Activated CD8-positive, alpha-beta T cell treated with anti-CD3 and anti-CD28 coated beads for 36 hours (primary cell): Measurements from ENCODE around the gene TMX1. TPM values are rescaled to one million over a fixed set of nuclear protein-coding genes. Genes with fewer than 3 reads are reported as not detected.

Experiments used
- ATAC-seq: fragments of 200-7000 bp; cut with Tn5 transposase; one replicate; pipeline ENCODE4 v1.10.0; 2021; ENCODE audit warnings: mild to moderate bottlenecking, moderate library complexity
- CTCF ChIA-PET: fragments of 350-600 bp; sonication (Branson Sonifier 250); formaldehyde crosslinking; loops from one replicate; lab custom pipeline; 2021; ENCODE audit warnings: antibody characterized with exemption; lab: Charles Lee
- POLR2A ChIA-PET: fragments of 350-600 bp; sonication (Branson Sonifier 250); formaldehyde crosslinking; loops from one replicate; lab custom pipeline; 2021; ENCODE audit warnings: antibody characterized with exemption; lab: Charles Lee
- DNase-seq: peaks from one replicate; pipeline ENCODE4 v3.0.0-alpha.2; 2020
- H3K27ac Mint-ChIP-seq: one replicate; pipeline ENCODE4 v1.8.0; 2021; ENCODE audit warnings: mild to moderate bottlenecking, mixed read lengths
- H3K27me3 Mint-ChIP-seq: one replicate; pipeline ENCODE4 v1.8.0; 2021; ENCODE audit warnings: mixed read lengths
- H3K36me3 Mint-ChIP-seq: one replicate; pipeline ENCODE4 v1.8.0; 2021; ENCODE audit warnings: low read depth, mixed read lengths
- H3K4me1 Mint-ChIP-seq: one replicate; pipeline ENCODE4 v1.8.0; 2021; ENCODE audit warnings: low read depth, mixed read lengths
- H3K4me3 Mint-ChIP-seq: one replicate; pipeline ENCODE4 v1.8.0; 2021; ENCODE audit warnings: mild to moderate bottlenecking, moderate library complexity, mixed read lengths
- H3K9me3 Mint-ChIP-seq: one replicate; pipeline ENCODE4 v1.8.0; 2021; ENCODE audit warnings: mixed read lengths
- intact Hi-C: fragments of 100-400 bp; cut with micrococcal nuclease; formaldehyde crosslinking; loops from one replicate; pipeline ENCODE4 v1.10.0; 2022
- total RNA-seq, 2 experiments: library from RNA; stranded (reverse); gene quantifications; one replicate each; pipeline ENCODE4 v1.2.3, GENCODE V29; 2021
- TF ChIP-seq, protein P1 (sequence below): fragments of 200-600 bp; IDR thresholded peaks from one replicate; pipeline ENCODE4 v1.8.0; 2022; ENCODE audit warnings: antibody characterized with exemption, mild to moderate bottlenecking

TMX1 gene
- total RNA-seq, 2 experiments from 2014 or later: 53.6 to 61.1 TPM

DNA sequence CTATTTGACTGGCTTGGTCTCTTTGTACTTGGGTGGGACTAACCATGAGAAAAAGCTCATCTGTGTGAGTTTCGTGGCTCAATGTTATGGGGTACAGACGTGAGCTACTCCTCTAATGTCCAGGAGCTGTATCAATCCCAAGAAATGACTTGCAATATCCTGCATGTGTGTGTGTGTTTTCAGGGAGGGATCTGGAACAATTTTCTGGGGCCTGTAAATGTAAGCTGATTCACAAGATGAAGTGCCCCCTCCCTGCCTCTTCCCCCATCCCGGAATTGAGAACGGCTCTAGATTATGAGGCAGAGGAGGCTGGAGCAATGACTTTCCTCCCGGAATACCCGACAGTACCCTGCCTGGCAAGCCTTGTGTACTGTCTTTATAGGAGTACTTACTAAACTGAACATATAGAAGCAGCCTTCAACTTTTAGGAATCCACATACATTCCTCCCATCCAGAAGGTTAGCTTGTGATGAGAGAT lies 53.9 kb downstream of the TMX1 start:
- H3K27me3 Mint-ChIP-seq: no peaks in the 10 kb centered on the region
- POLR2A ChIA-PET: interaction anchor here (0.9 kb wide), 1 partner anchor 11 kb away, joined by 3 read pairs; no protein-coding TSS in a partner anchor
- H3K9me3 Mint-ChIP-seq: no peaks in the 10 kb centered on the region
- DNase-seq (no peak), ATAC-seq (no peak)
- H3K4me1 Mint-ChIP-seq: peaks cover 7% of the 10 kb centered on the region
- no peak overlapping the region for H3K27ac Mint-ChIP-seq
- H3K36me3 Mint-ChIP-seq: no peaks in the 10 kb centered on the region
- TF ChIP-seq, protein P1, sequence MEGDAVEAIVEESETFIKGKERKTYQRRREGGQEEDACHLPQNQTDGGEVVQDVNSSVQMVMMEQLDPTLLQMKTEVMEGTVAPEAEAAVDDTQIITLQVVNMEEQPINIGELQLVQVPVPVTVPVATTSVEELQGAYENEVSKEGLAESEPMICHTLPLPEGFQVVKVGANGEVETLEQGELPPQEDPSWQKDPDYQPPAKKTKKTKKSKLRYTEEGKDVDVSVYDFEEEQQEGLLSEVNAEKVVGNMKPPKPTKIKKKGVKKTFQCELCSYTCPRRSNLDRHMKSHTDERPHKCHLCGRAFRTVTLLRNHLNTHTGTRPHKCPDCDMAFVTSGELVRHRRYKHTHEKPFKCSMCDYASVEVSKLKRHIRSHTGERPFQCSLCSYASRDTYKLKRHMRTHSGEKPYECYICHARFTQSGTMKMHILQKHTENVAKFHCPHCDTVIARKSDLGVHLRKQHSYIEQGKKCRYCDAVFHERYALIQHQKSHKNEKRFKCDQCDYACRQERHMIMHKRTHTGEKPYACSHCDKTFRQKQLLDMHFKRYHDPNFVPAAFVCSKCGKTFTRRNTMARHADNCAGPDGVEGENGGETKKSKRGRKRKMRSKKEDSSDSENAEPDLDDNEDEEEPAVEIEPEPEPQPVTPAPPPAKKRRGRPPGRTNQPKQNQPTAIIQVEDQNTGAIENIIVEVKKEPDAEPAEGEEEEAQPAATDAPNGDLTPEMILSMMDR: no peak
- CTCF ChIA-PET: interaction anchor here (1.0 kb wide), 1 partner anchor 10 kb away, joined by 3 read pairs; no protein-coding TSS in a partner anchor
- H3K4me3 Mint-ChIP-seq: no peak overlapping the region
- intact Hi-C loops: no loop called here

DNA sequence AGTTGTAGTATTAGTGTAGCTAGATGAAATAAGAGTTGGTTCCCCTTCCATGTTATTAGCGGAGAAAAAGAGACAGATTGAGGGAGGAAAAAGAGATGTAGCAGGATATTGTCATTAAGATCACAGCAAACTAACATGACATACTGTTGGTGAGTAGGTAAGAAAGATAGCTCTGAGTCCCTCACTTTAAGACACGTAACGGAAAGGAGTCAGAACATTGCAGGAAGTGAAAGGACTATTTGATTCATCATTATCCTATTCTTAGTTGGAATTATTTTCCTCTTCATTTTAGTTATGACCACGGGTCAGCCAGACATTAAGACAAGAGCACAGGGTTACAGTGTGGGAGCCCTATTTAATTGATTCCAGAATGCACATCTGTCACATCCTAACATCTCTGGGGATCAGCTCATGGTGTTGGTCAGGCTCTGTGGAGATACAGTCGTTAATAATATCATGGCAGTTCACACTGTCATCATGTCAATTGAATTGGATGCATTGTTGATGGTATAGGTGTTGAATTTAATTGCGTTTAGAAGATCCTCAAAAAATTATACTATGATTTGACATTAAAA lies 55.0 kb downstream of the TMX1 start:
- H3K4me3 Mint-ChIP-seq: no peak overlapping the region
- intact Hi-C loops: no loop called here
- ATAC-seq: peak; percentile 21
- no peaks in the 10 kb centered on the region for H3K27me3 Mint-ChIP-seq
- DNase-seq: no peak
- H3K9me3 Mint-ChIP-seq: no peaks in the 10 kb centered on the region
- no peaks in the 10 kb centered on the region for H3K36me3 Mint-ChIP-seq
- no peak overlapping the region for H3K27ac Mint-ChIP-seq
- H3K4me1 Mint-ChIP-seq: peaks cover 10% of the 10 kb centered on the region
- TF ChIP-seq, protein P1: no peak
- POLR2A ChIA-PET: interaction anchor here (0.7 kb wide), 1 partner anchor 318 kb away, joined by 4 read pairs; no protein-coding TSS in a partner anchor
- CTCF ChIA-PET: no interaction called here

DNA sequence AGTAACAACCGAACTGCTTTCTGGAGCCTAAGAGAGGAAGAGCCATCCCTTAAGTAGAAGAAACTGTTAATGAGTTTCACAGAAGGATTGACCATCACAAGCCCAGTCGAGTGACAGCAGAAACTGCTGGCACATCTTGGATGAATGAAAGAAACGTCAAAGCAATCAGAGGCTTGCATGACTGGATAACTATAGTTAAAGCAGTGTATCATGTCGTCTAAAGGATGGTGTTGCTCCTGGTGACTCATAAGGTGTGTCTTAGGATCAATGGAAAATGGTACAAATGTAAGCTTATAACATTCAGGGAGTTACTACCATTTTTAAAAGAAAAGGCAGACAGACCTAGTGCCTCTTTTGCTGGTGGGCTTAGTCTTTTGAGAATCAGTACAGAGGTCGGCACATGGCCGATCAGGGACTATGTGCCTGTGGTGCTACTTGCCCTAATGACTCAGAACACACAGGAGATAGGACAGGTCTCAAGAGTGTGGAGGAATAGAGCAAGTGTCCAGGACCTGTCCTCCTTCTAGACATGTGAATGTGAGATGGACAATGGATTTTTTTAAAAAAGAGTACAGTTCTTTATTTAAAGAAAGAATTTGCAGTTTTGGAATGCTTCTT lies 55.7 kb downstream of the TMX1 start:
- POLR2A ChIA-PET: no interaction called here
- Mint-ChIP-seq H3K36me3 (no peaks in the 10 kb centered on the region), H3K27ac (no peak overlapping the region), H3K27me3 (no peaks in the 10 kb centered on the region), H3K4me3 (no peak overlapping the region), H3K4me1 (peaks cover 10% of the 10 kb centered on the region), H3K9me3 (no peaks in the 10 kb centered on the region)
- intact Hi-C loops: no loop called here
- ATAC-seq (no peak), DNase-seq (no peak)
- CTCF ChIA-PET: no interaction called here
- TF ChIP-seq, protein P1: no peak

DNA sequence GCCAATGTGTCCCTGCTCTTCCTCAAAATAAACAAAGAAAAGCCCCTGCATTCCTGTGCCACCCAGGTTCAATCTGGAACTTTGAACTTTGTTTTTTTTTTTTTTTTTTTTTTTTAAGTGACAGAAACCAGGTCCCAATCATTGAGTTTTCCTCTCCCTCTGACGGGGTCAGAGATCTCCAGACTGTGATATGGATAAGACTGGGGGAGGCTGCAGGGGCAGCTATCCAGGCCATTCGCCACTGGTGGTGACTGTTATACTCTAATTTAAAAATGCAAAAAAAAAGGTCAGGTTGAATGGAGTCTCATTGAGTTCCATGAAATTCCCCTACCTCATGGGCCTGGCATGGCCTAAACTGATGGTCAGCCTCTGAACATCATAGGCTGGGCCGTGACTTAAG lies 57.0 kb downstream of the TMX1 start:
- intact Hi-C loops: no loop called here
- no peaks in the 10 kb centered on the region for H3K36me3 Mint-ChIP-seq
- CTCF ChIA-PET: no interaction called here
- H3K4me1 Mint-ChIP-seq: peaks cover 10% of the 10 kb centered on the region
- no peaks in the 10 kb centered on the region for H3K9me3 Mint-ChIP-seq
- H3K27ac Mint-ChIP-seq: no peak overlapping the region
- no peaks in the 10 kb centered on the region for H3K27me3 Mint-ChIP-seq
- no peak overlapping the region for H3K4me3 Mint-ChIP-seq
- DNase-seq (no peak), ATAC-seq (no peak)
- POLR2A ChIA-PET: no interaction called here
- TF ChIP-seq, protein P1: no peak

DNA sequence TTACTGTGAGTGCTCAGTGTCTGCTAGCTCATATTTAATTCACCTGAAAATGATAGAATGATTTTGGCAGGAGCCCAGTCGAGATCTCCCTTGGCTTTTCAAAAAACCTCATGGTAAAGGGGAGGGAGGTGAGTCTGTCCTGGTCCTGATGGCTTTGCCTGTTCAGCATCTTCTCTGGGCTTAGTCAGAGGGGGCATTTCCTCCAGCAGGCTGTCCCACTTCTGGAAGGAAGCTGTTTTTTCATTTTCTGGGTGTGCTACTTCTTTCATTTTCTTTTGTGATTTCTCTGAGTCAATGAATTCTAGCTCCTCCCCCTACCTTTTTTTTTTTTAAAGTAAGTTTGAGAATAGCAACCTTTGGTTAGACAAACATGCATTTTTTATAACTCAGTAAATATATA lies 58.8 kb downstream of the TMX1 start:
- H3K27ac Mint-ChIP-seq: peak overlapping the region; percentile 60
- ChIA-PET POLR2A (no interaction called here), CTCF (interaction anchor here (0.9 to 5.8 kb wide), 2 partner anchors 16 to 186 kb away, joined by 3 to 35 read pairs; no protein-coding TSS in a partner anchor)
- H3K27me3 Mint-ChIP-seq: no peaks in the 10 kb centered on the region
- no peak overlapping the region for H3K4me3 Mint-ChIP-seq
- intact Hi-C loops: no loop called here
- no peaks in the 10 kb centered on the region for H3K36me3 Mint-ChIP-seq
- ATAC-seq (peak; percentile 88), DNase-seq (peak; percentile 30)
- H3K4me1 Mint-ChIP-seq: peaks cover 10% of the 10 kb centered on the region
- H3K9me3 Mint-ChIP-seq: no peaks in the 10 kb centered on the region
- TF ChIP-seq, protein P1: no peak
